Left ventricle myocardium inferior (tissue), 1 donor: ENCODE data around the gene CLTCL1. TPM values are rescaled to one million over a fixed set of nuclear protein-coding genes. Genes with fewer than 3 reads are reported as not detected.
"Not testable (repeated sequence)": the region's sequence is repeated elsewhere in the genome, so short reads cannot be mapped to it uniquely, and the experiment has no call there.

Experiments
- DNase-seq: peaks from one replicate; pipeline ENCODE4 v3.0.0-alpha.2; 2020
- H3K27ac ChIP-seq: fragments of 200-600 bp; replicated peaks from 2 replicates; pipeline ENCODE4 v1.8.0; 2021
- H3K27me3 ChIP-seq: fragments of 200-600 bp; 2 replicates; pipeline ENCODE4 v1.8.0; 2021; ENCODE audit warnings: low read depth
- H3K36me3 ChIP-seq: fragments of 200-600 bp; 2 replicates; pipeline ENCODE4 v1.8.0; 2021
- H3K4me1 ChIP-seq: fragments of 200-600 bp; 2 replicates; pipeline ENCODE4 v1.8.0; 2021
- H3K4me3 ChIP-seq: fragments of 200-600 bp; 2 replicates; pipeline ENCODE4 v1.8.0; 2021; ENCODE audit warnings: mild to moderate bottlenecking, moderate library complexity
- H3K9me3 ChIP-seq: fragments of 200-600 bp; replicated peaks from 2 replicates; pipeline ENCODE4 v1.8.0; 2021
- CTCF ChIP-seq: fragments of 200-600 bp; IDR thresholded peaks from 2 replicates; pipeline ENCODE4 v1.8.0; 2021; ENCODE audit warnings: antibody characterized with exemption, mild to moderate bottlenecking, borderline replicate concordance
- intact Hi-C: fragments of 100-400 bp; cut with micrococcal nuclease; formaldehyde crosslinking; loops from one replicate; pipeline ENCODE4 v1.11.0; 2022
- total RNA-seq: library from RNA; stranded (reverse); fragmentation: NEBNext Ultra II Directional; extraction: Animal tissue kit (Norgen Biotek cat#: 25700); gene quantifications from one replicate; pipeline ENCODE4 v1.2.1, GENCODE V29; 2021
- donor health status: DM: no; HTN: yes; CAD: no; lungs with severe emphysema.

CLTCL1 gene
- total RNA-seq, 1 donor from 2014 or later: 9.4 TPM

DNA sequence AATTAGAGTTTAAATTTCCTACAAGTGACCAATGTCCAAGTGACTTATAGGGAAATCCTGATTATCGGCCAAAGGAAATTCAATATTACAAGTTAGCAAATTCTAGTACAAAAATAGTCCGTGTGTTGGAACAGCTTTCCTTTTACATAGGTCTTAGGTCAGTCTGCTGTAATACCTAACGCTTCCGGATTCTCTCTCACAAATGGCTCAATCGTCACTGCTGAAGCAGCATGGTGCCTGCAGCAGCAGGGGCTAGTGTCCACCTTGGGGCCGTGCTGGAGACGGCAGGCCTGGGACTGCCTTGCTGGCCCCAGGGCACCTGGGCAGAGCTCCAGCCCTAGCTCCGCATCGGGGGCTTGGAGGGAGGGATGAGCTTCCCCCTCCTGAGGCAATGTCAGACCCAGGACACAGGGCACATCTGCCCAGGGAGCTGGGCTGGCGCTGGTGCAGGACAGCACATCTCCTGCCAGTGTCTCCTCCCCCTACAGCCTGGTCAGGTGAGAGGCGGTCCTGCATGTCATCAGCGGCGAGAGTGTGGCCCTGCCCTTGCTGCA lies 39.4 kb upstream of the CLTCL1 start:
- H3K27me3 ChIP-seq: no peaks in the 10 kb centered on the region
- H3K27ac ChIP-seq: no peak overlapping the region
- no peak for TF ChIP-seq CTCF
- H3K36me3 ChIP-seq: peaks cover 80% of the 10 kb centered on the region
- peaks cover 6% of the 10 kb centered on the region for H3K4me1 ChIP-seq
- H3K9me3 ChIP-seq: peaks cover 69% of the 10 kb centered on the region
- no peak for DNase-seq
- no peak overlapping the region for H3K4me3 ChIP-seq
- intact Hi-C loops: no loop called here

- DNase-seq, intact Hi-C loops, H3K27me3 ChIP-seq, H3K4me1 ChIP-seq, H3K27ac ChIP-seq, H3K4me3 ChIP-seq: not testable (repeated sequence)
- H3K9me3 ChIP-seq: peaks cover 64% of the 10 kb centered on the region
- peaks cover 73% of the 10 kb centered on the region for H3K36me3 ChIP-seq
Observed at GRCh38 chr22:19330205-19330604, 38.7 kb upstream of the CLTCL1 start.

GRCh38 chr22:19329454-19329853 lies 37.9 kb upstream of the CLTCL1 start:
- Histone ChIP-seq H3K27ac (no peak overlapping the region), H3K4me1 (peaks cover 6% of the 10 kb centered on the region), H3K27me3 (no peaks in the 10 kb centered on the region), H3K4me3 (no peak overlapping the region), H3K9me3 (peaks cover 61% of the 10 kb centered on the region), H3K36me3 (peaks cover 65% of the 10 kb centered on the region)
- no peak for TF ChIP-seq CTCF
- intact Hi-C loops: no loop called here
- no peak for DNase-seq

GRCh38 chr22:19325296-19325948 lies 33.9 kb upstream of the CLTCL1 start:
- Histone ChIP-seq H3K27me3 (no peaks in the 10 kb centered on the region), H3K4me3 (no peak overlapping the region), H3K4me1 (peaks cover 6% of the 10 kb centered on the region), H3K27ac (no peak overlapping the region), H3K36me3 (peaks cover 25% of the 10 kb centered on the region), H3K9me3 (peaks cover 33% of the 10 kb centered on the region)
- DNase-seq: no peak
- TF ChIP-seq CTCF: no peak
- intact Hi-C loops: no loop called here

DNA sequence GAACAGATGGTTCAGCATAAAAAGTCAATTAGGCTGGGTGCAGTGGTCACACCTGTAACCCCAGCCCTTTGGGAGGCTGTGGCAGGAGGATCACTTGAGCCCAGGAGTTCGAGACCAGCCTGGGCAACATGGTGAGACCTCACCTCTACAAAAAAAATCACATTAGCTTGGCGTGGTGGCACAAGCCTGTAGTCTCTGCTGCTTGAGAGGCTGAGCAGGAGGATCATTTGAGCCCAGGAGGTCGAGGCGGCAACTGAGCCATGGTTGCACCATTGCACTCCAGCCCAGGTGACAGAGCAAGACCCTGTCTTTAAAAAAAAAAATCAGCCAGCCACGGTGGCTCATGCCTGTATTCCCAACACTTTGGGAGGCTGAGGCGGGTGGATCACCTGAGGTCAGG lies 31.9 kb upstream of the CLTCL1 start:
- H3K9me3 ChIP-seq: peaks cover 42% of the 10 kb centered on the region
- H3K4me3 ChIP-seq, DNase-seq, H3K27me3 ChIP-seq, H3K36me3 ChIP-seq, H3K4me1 ChIP-seq, H3K27ac ChIP-seq, intact Hi-C loops: not testable (repeated sequence)

GRCh38 chr22:19321757-19322156 lies 30.2 kb upstream of the CLTCL1 start:
- Histone ChIP-seq H3K27ac (no peak overlapping the region), H3K27me3 (no peaks in the 10 kb centered on the region), H3K4me1 (no peaks in the 10 kb centered on the region), H3K4me3 (no peak overlapping the region), H3K36me3 (peaks cover 5% of the 10 kb centered on the region), H3K9me3 (peaks cover 48% of the 10 kb centered on the region)
- TF ChIP-seq CTCF: no peak
- intact Hi-C loops: no loop called here
- DNase-seq: no peak

- peaks cover 53% of the 10 kb centered on the region for H3K9me3 ChIP-seq
Observed at GRCh38 chr22:19320136-19320535, 28.6 kb upstream of the CLTCL1 start.

More at GRCh38 chr22:19320136-19320535, 28.6 kb upstream of the CLTCL1 start:
- H3K4me3 ChIP-seq, H3K27me3 ChIP-seq, intact Hi-C loops, H3K36me3 ChIP-seq, H3K4me1 ChIP-seq, H3K27ac ChIP-seq, DNase-seq: not testable (repeated sequence)
